Astrocyte of the cerebellum (primary cell): ENCODE data around the gene KCTD21.

Source experiments
- DNase-seq: peaks from one replicate; pipeline ENCODE4 v3.0.0-alpha.2; 2011; ENCODE audit warnings: low read depth
- H3K4me3 ChIP-seq: 2 replicates; pipeline ENCODE4 v1.5.1; 2011; ENCODE audit warnings: mild to moderate bottlenecking, low read depth, low read length, moderate library complexity
- CTCF ChIP-seq: IDR thresholded peaks from 2 replicates; pipeline ENCODE4 v1.5.1; 2012; ENCODE audit warnings: low read length, low read depth, moderate library complexity, mild to moderate bottlenecking; ENCODE audit errors: missing control alignments
- in situ Hi-C: cut with HindIII; loops from 2 replicates; pipeline ENCODE4 v1.10.0; 2017; ENCODE audit warnings: low sequenced_read_pairs

Gene KCTD21

GRCh38 chr11:78160557-78160956 lies 27.9 kb downstream of the KCTD21 start:
- H3K4me3 ChIP-seq: no peak overlapping the region
- in situ Hi-C loops: no loop called here
- DNase-seq: no peak
- no peak for TF ChIP-seq CTCF

- no peak for DNase-seq
- TF ChIP-seq CTCF: no peak
- H3K4me3 ChIP-seq: no peak overlapping the region
- in situ Hi-C loops: no loop called here
Measured at GRCh38 chr11:78158987-78159652, 29.3 kb downstream of the KCTD21 start.

- in situ Hi-C loops: no loop called here
- no peak overlapping the region for H3K4me3 ChIP-seq
- no peak for DNase-seq
- TF ChIP-seq CTCF: no peak
Measured at GRCh38 chr11:78156127-78156844, 32.1 kb downstream of the KCTD21 start.

GRCh38 chr11:78151804-78152203 lies 36.6 kb downstream of the KCTD21 start:
- no peak for TF ChIP-seq CTCF
- DNase-seq: no peak
- in situ Hi-C loops: no loop called here
- no peak overlapping the region for H3K4me3 ChIP-seq

GRCh38 chr11:78150754-78151153 lies 37.7 kb downstream of the KCTD21 start:
- no peak for TF ChIP-seq CTCF
- H3K4me3 ChIP-seq: no peak overlapping the region
- in situ Hi-C loops: no loop called here
- no peak for DNase-seq

GRCh38 chr11:78150346-78150745 lies 38.1 kb downstream of the KCTD21 start:
- no peak for DNase-seq
- in situ Hi-C loops: no loop called here

More at GRCh38 chr11:78150346-78150745, 38.1 kb downstream of the KCTD21 start:
- no peak overlapping the region for H3K4me3 ChIP-seq
- no peak for TF ChIP-seq CTCF
